NOMO-1 treated with DMSO at 0.1 percent for 48 hours (cell line): Measurements from ENCODE around the gene FCAMR.
A peak's percentile ranks its signal among the peaks of the same experiment; 100 is the strongest.

ENCODE experiments used
- DNase-seq: peaks from one replicate; lab custom pipeline; 2025; ENCODE audit not compliant: unreplicated experiment; lab: John Stamatoyannopoulos, UW

FCAMR gene, protein sequence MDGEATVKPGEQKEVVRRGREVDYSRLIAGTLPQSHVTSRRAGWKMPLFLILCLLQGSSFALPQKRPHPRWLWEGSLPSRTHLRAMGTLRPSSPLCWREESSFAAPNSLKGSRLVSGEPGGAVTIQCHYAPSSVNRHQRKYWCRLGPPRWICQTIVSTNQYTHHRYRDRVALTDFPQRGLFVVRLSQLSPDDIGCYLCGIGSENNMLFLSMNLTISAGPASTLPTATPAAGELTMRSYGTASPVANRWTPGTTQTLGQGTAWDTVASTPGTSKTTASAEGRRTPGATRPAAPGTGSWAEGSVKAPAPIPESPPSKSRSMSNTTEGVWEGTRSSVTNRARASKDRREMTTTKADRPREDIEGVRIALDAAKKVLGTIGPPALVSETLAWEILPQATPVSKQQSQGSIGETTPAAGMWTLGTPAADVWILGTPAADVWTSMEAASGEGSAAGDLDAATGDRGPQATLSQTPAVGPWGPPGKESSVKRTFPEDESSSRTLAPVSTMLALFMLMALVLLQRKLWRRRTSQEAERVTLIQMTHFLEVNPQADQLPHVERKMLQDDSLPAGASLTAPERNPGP

GRCh38 chr1:206970446-206970845, at the start of gene FCAMR:
FCAMR (minus strand) TSS chr1:206970460; CDS start chr1:206970125, 335 bp downstream.
- no peak for DNase-seq

DNA sequence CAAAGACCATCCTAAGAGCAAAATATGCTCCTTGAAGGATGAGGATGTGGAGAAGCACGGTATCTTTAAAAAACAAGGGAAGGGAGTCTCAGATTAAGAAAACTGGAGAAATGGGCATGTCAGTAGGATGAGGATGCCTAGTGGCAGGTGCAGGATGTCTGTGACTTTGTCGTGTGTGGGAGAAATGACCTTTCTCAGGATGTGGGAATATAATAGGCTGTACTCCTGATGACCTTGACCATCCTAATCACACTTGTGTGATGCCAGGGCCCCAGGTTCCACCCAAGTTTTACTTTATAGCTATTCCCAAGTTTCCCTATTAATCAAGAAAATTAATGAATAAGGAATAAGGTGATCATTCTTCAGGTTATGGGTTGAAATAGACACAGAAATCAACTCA, 49.4 kb upstream of the FCAMR start:
- DNase-seq = no peak

DNA sequence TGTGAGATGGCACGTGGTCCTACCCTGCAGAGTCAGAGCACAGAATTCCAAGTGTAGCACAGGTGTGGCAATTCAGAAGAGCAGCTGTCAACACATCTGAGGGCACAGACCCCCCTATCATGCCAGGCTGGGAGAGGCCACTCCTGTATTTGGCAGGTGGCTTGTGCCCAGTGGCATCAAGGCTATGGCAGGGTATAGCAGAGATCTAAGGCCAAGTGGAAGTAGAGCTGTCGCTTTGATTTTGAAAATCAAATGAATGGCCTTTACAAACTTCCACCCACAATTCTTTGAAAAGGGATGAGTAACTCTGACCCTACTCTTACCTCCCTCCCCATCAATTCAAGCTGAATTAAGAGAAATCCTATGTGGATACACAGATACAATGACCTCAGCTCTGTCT, 48.9 kb upstream of the FCAMR start:
- no peak for DNase-seq

DNA sequence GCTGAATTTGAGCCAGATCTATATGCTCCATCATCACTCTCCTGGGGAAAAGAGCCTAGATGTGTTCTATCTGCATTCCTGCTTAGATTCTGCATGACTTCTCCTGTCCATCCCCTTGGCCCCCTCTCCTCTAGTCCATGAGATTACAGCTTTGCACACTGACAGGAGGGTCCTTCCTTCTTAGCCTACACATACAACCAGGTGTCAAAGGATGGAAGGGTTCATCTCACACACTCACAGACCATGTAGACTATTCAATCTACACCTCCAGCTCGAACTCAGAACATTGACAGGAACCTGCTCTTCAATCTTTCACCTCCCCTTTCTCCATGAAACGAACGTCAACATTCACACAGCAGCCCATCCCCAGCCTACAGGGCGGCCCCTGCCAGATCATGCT, 48.4 kb upstream of the FCAMR start:
- DNase-seq = no peak

GRCh38 chr1:207017615-207018559, 47.6 kb upstream of the FCAMR start:
- peak; percentile 76 for DNase-seq

DNA sequence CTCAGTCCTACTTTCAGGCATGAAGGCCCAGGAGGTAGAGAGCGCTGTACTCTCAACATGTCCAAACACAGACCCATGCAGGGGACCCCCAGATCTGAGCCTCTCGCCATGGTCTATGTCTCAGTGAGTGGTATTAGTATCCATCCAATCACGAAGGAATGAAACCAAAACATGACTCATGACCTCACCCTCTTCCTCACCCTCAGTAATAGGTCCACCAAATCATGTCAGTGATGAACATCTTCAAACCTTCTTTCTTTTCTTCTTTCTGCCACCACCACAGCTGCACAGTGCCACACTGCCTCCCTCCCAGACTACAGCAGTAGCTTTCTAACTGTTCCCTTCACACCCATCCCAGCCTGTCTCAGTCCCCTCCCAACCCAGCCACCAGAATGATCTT, 45.5 kb upstream of the FCAMR start:
- no peak for DNase-seq

- DNase-seq = no peak
These were observed 44.5 kb upstream of the FCAMR start for GRCh38 chr1:207014728-207015127.

GRCh38 chr1:207013321-207014085, 43.2 kb upstream of the FCAMR start:
- DNase-seq = no peak

DNA sequence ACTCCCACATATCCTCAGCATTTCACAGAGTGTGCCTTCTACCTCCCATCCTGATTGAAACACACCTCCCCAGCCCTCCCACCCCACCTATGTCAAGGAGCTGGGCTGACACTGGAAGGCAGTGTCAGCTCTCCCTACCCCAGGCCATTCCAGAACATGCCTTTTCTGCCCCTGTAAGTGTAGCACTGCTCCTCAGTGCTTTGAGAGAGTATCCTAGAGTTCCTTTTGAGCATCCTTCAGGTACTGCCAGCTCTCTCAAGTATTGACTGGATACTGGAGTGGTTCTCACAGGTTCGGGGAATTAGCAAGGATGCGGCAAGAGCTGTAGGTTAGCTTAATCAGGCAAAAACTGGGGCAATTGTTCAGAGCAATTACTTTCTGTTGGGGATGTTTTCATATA, 40.5 kb upstream of the FCAMR start:
- no peak for DNase-seq

GRCh38 chr1:207009945-207010344, 39.7 kb upstream of the FCAMR start:
- no peak for DNase-seq

- DNase-seq = no peak
These were observed 39.1 kb upstream of the FCAMR start for GRCh38 chr1:207009182-207009850.

DNA sequence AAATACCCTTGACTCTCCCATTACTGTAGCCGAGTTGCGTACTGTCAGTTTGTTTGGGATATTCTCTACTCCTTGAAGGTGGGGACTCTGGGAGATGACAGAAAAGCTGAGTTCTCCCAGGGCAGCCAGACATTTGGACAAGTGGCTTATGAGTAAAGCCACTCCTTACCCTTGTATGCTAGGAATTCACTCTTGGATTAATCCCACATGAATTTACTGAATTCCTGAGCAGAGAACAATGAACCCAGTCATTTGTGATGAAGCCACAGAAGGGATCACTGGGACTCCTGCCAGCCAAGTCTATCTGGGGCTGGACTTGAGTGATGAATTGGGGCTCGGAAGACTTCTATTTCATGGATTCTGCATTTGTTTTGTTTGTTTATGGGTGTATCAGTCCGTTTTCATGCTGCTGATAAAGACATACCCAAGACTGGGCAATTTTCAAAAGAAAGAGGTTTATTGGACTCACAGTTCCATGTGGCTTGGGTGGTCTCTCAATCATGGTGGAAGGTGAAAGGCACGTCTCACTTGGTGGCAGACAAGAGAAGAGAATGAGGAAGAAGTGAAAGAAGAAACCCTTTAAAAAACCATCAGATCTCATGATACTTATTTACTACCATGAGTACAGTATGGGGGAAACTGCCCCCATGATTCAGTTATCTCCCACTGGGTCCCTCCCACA, 37.2 kb upstream of the FCAMR start:
- DNase-seq = no peak

GRCh38 chr1:207006914-207007313, 36.7 kb upstream of the FCAMR start:
- DNase-seq = no peak

DNA sequence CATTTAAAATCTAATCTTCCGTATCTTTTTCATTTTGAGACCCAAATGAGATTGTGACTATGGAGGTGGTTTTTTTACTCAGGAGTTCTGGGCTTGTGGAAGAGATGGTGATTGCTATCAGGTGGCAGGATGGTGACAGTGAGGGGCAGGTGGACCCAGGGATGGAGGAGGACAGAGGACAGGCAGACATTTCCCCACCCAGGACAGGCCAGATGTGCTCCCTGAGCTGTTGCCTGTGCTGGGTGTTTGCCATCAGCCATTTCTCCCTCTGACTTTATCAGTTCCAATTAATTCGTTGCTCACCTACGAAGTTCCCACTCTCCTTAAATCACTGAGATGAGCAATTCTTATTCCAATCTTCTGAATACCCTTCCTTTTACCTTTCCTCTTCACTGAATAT, 35.8 kb upstream of the FCAMR start:
- no peak for DNase-seq

DNA sequence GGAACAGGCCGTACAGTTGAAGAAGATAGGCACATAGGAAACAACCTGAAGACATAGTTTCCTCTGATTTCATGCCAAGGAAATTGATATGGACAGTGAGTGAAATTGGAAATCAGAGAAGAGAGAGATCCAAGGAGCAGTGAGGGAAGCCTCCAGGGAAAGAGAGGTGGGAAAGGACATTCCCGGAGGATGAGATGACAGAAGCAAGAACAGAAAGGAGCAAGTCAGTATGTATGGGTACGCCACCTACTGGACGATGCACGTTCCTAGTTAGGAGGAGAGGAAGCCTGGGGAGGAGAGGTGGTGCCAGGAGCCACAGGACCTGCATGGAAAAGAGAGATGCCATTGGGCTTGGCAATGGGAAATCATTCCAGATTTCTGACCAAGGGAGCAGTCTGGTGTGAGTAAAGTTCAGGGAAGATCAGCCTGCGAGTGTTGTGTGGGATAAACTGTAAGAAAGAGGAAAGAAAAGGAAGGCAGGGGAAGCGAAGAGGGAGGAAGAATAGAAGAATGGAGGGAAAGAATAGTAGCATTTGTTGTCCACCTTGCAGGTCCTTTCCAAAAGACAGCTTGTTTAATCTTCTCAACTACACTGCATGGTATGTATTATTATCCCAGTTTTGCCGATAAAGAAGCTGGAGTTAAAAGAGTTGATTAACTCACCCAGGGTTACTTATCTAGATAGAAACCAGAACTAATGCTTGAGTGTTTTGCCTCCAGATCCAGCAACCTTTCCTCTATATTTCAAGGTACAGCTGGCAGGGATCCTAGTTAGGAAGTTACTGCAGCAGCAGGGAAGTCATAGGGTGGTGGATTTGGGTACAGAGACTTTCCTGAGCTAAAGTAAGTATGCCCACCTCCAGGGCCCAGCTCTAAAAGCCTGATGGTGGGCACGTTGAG, 34.9 kb upstream of the FCAMR start:
- peak; percentile 22 for DNase-seq

GRCh38 chr1:207003210-207003609, 33.0 kb upstream of the FCAMR start:
- no peak for DNase-seq

- no peak for DNase-seq
These were observed 32.5 kb upstream of the FCAMR start for GRCh38 chr1:207002724-207003146.

DNA sequence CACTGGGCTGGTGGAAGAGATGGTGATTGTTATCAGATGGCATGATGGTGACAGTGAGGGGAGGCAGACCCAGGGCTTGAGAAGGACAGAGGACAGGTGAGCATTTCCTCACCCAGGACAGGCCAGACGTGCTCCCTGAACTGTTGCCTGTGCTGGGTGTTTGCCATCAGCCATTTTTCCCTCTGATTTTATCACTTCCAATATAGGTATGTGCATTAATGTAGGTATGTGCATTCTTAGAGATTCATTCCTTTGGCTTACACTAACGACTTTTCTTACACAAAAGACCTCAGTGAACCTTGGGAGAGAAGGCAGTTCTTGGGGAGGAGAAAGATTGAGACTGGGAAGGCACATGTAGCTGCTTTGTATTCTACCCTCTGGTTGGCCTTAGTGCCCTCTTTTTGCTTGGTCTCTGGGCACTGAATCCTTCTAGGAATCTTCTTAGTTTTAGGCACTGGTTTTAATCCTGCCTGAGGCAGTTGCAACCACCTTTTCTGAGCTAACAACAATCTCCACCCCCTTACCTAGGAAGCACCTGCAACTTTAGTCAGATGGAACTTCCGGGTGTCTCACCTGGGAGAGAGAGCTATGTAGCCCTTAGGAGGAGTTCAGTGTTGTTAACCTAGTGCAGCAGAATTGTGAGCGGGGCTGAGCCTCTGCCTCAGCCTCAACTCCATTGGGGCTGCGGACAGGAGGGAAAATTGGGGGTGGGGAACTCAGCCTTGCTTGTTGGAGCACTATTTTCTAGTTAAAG, 31.4 kb upstream of the FCAMR start:
- no peak for DNase-seq
